ENCODE results near the gene RNASE8. TPM values are rescaled to one million over a fixed set of nuclear protein-coding genes. Genes with fewer than 3 reads are reported as not detected.

The RNASE8 gene
- total and polyA plus RNA-seq, 12 donors, result not detected

DNA sequence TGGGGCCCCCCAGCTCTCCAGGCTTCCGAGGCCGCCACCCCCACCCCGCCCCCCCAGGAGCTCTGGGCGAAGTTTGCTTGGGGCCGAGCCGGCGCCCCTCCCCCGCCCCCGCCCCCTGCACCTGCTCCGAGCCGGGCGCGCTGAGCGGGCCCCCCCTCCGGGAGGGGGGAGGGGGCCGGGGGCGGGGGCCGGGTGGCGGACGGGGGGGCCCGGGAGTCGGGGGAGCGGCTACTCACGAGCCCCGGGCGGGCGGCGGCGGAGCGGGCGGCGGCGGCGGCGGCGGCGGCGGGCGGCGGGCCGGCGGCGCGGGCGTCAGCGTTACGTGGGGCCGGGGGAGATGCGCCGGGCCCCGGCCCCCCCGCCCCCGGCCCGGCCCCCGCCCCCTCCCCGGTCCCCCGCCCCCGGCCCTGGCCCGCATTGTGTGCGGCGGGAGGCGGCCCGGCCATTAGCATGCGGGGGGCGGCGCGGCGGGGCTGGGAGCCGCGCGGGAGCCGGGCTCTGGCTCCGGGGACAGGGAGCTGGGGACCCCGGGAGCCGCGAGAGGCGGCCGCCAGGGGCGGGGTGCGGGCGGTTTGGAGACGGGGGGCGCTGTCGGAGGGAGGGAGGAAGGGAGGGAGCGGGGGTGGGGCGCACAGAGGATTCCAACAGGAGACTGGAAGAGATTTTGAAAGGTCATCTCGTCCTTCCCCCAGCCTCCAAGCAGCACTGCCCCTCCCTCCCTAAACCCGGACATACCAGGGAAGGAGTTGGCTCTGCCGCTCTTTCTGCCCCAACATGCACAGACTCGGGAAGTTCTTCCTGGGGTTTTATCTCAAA, 40.7 kb downstream of the RNASE8 start, which contains the start of gene ZNF219:
Gene ZNF219, minus strand, starts transcription at position 580 of the 816 bp plus-strand sequence. CDS start 5,064 bp downstream, outside the sequence.
- peaks cover 0 to under 1% (median 0%) of the 10 kb centered on the region in 9 donors for H3K36me3 ChIP-seq
- whole genome bisulfite sequencing, 2 donors, result 0 to 2% methylated on average over 20 to 75 of the region's 90 CpGs
- peak within 1 kb of the TSS; percentile 18 to 71 (median 66) for H3K4me3 ChIP-seq
- no peaks in the 10 kb centered on the region for H3K9me3 ChIP-seq
- TF ChIP-seq, protein P1, sequence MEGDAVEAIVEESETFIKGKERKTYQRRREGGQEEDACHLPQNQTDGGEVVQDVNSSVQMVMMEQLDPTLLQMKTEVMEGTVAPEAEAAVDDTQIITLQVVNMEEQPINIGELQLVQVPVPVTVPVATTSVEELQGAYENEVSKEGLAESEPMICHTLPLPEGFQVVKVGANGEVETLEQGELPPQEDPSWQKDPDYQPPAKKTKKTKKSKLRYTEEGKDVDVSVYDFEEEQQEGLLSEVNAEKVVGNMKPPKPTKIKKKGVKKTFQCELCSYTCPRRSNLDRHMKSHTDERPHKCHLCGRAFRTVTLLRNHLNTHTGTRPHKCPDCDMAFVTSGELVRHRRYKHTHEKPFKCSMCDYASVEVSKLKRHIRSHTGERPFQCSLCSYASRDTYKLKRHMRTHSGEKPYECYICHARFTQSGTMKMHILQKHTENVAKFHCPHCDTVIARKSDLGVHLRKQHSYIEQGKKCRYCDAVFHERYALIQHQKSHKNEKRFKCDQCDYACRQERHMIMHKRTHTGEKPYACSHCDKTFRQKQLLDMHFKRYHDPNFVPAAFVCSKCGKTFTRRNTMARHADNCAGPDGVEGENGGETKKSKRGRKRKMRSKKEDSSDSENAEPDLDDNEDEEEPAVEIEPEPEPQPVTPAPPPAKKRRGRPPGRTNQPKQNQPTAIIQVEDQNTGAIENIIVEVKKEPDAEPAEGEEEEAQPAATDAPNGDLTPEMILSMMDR (IDR thresholded peaks at IDR 0.05), result peak in 1 of 9 donors; percentile 11
- H3K27ac ChIP-seq, result peak within 1 kb of the TSS; percentile 78 to 95 (median 91)
- DNase-seq (peak; percentile 65 to 68), ATAC-seq (peak; percentile 27 to 63 (median 46))
- intact Hi-C loops (cut with DNase I), result no loop called here
- H3K27me3 ChIP-seq, result no peaks in the 10 kb centered on the region
- peaks cover 2 to 52% (median 27%) of the 10 kb centered on the region in 9 donors for H3K4me1 ChIP-seq

DNA sequence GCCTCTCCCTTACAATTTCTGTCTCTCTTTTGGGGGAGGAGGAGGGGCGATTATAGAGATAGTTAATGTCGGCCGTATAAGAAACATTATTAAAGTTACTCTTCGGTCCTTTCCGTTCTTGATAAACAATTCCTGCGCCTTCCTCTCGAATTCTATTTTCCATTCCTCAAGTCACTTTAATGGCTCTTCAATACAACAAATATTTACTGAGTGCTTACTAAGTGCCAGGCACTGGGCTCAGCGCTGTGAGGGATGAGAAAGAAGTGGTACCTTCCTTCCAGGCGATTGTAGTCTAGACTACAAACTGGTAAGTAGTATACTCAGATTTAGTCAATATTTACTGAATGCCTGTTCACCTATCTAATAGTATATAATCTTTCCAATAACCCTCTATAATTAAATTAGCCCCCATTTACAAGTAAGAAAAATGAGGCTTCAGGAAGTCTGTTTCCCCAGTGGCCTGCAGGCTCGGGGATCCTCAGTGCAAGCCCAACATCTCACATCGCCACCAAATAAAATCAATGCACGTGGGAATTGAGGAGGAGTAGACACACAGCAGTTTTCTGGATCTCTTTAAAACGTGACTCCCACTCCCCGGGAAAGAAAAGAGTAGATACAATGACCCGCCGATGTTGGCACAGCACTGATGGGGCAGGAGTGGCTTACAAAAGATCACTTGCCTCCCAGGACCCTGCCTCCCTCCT, 41.4 kb downstream of the RNASE8 start:
- TF ChIP-seq, protein P1 (IDR thresholded peaks at IDR 0.05), result no peak
- Histone ChIP-seq H3K9me3 (no peaks in the 10 kb centered on the region), H3K36me3 (no peaks in the 10 kb centered on the region), H3K4me1 (peaks cover 2 to 53% (median 28%) of the 10 kb centered on the region in 9 donors), H3K27me3 (no peaks in the 10 kb centered on the region), H3K4me3 (peak overlapping the region; percentile 16 to 71 (median 66)), H3K27ac (peak overlapping the region; percentile 77 to 95 (median 91))
- intact Hi-C loops (cut with DNase I), result no loop called here
- no peak for DNase-seq
- ATAC-seq, result no peak
- WGBS, 2 donors, result 5 to 8% methylated on average over 16 of the region's 16 CpGs

DNA sequence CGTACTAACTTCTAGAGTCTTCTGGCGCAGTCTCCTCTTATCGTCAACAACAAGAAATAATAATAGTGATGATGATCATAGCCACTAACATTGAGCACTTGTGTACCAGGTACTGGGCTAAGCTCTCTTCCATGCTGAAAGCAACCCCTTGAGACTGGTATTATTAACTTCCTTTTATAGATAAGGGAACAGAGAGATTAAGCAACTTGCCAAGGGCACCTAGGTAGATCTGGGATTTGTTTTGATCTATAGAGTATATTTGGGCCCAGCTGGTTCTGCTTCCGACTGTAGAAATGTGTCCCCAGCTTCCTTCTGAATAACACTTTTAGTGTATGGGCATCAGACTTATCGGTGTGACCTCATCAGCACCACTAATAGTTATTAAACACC, 42.0 kb downstream of the RNASE8 start:
- DNase-seq (no peak), ATAC-seq (no peak)
- peak overlapping the region in 4 of 10 donors; percentile 54 to 69 (median 61) for H3K4me3 ChIP-seq
- no peaks in the 10 kb centered on the region for H3K27me3 ChIP-seq
- no peaks in the 10 kb centered on the region for H3K9me3 ChIP-seq
- TF ChIP-seq, protein P1 (IDR thresholded peaks at IDR 0.05), result no peak
- 60 to 68% methylated on average over 5 of the region's 5 CpGs for WGBS, 2 donors
- peak overlapping the region in 8 of 10 donors; percentile 82 to 95 (median 91) for H3K27ac ChIP-seq
- intact Hi-C loops (cut with DNase I), result no loop called here
- peaks cover 2 to 51% (median 30%) of the 10 kb centered on the region in 9 donors for H3K4me1 ChIP-seq
- no peaks in the 10 kb centered on the region for H3K36me3 ChIP-seq

DNA sequence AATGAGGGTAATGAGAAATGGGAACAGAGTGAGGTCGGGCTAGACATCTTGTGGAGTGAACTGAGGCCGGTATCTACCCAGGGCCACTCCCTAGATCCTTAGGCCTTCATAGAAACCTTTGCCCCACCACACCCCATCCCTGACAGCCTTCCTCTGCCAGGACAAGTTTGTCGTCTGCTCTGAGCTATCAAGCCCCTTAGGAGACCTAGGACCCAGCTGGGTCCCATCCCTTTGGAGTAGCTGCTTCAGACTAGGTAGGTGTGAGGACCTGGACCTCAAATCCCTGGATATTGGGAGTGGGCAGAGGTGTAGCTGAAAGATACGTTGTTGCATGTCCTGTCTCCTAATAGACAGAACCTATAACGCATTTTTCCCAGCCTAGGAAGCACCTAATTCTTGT, 43.3 kb downstream of the RNASE8 start, which contains the start of gene TMEM253:
Gene TMEM253, plus strand, starts transcription at position 136 of the 400 bp plus-strand sequence. CDS start 278 bp downstream, outside the sequence.
- ATAC-seq (no peak), DNase-seq (no peak)
- no peaks in the 10 kb centered on the region for H3K36me3 ChIP-seq
- no peaks in the 10 kb centered on the region for H3K27me3 ChIP-seq
- H3K9me3 ChIP-seq, result no peaks in the 10 kb centered on the region
- 91 to 92% methylated on average over 5 of the region's 5 CpGs for WGBS, 2 donors
- H3K4me3 ChIP-seq, result no peak within 1 kb of the TSS
- H3K4me1 ChIP-seq, result peaks cover 2 to 59% (median 37%) of the 10 kb centered on the region in 9 donors
- intact Hi-C loops (cut with DNase I), result loop anchor here in 4 of 10 donors (5.0 to 10.0 kb wide), 6 partner anchors 34 to 416 kb away; partner anchors contain the start of genes ANG (in 2 of the 4), RNASE4 (in 2 of the 4) and NDRG2 (in 1 of the 4)
- H3K27ac ChIP-seq, result peak within 1 kb of the TSS in 2 of 10 donors; percentile 84 to 91
- TF ChIP-seq, protein P1 (IDR thresholded peaks at IDR 0.05), result no peak
